Activated T-cell treated with anti-CD3 and anti-CD28 coated beads, Interleukin-2, amount 50 U/mL, for 48 hours (primary cell): ENCODE results near the gene MDM4.

Experiments used
- DNase-seq, 2 experiments: peaks; one replicate each; pipeline ENCODE4 v3.0.0-alpha.2; 2020

Gene MDM4

DNA sequence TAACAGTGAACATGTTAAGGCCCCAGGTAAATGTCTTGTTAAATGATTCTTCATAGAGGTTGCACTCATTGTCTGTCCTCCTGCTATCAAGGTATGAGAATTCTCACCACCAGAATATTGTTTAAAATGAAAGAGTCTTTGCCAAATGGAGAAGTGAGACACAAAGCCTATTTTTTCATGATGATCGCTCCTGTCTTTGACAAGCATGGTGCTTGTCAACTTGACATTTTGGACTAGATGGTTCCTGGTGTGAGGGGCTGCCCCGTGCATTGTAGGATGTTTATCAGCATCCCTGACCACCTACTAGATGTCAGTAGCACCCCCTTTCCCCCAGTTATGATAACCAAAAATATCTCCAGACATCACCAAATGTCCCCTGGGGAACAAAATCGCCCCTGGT lies 65.6 kb downstream of the MDM4 start:
- DNase-seq: no peak

DNA sequence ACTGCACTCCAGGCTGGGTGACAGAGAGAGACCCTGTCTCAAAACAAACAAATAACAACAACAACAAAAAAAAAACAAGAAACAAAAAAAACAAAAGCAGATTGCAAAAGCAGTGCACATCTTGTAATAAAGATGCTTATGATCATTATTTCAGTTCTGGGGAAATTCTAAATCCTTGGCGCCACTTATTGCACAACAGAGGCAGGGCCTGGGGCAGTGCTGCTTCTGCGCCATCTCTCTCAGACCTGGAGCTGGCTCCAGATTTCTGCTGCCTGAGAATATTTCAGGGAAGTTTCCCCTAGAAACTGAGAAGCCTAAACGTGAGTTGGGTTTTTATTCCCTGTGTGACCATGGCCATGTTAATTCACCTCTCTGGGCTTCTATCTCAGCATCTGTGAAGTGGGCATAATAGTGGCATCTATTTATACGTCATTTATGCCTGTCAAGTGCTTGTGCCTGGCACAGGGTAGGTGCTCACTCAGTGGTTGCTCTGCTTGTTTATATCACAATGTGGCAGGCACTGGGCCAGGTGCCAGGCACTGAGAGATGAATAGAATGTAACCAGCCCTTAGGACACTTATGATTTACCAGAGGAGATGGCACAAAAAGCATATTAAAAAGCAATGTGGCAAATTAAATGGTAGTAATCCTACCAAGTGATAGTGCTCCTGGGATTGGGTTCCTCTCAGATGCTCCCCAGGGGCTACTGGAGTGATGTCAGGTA lies 67.9 kb downstream of the MDM4 start:
- DNase-seq: no peak

DNA sequence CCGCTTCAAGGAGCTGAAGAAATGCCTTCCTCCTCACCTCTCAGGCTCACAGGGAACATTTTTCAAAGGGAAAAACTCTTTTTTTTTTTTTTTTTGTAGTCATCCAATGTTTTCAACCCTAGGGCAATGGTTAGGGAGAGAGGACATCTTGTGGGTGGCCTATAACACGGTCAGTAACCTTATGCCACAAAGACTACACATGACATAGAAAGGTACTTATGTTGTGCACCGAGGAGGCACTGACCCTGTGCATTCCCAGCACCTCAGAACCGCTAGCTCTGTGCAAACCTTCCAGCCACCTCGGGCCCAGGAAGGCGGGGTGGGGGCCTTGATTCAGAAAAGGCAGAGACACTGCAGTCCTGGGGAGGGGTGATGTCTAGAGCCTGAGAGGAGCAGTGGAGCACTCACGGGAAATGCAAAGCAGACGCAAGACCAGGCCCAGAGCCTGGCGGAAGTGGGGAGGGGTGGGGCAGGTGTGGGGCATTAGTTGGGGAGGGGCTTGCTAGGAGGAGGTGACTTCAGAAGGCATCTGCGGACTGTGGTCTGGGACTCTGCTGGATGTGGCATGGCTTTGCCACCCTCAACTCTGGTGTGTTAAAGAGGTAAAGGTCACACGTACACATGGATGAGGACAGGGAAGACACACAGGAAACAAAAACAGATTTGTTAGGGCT lies 68.6 kb downstream of the MDM4 start:
- no peak for DNase-seq

DNA sequence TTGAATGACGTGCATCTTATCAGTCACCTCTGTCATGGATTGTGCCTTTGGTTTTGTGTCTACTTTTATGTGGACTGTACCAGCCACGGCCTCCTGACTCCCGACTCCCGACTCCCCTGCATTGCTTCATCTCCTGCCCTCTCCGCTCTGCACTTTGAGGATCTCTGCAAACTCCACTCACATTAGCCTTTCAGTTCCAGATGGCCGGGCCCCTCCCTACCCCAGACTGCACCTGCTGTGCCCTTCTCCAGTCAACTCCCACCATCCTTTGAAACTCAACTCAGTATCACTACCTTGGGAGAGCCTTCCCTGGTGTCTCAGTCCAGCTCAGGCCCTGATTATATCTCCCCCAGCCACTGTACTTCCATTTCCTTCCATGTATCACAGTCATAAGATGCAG lies 71.4 kb downstream of the MDM4 start:
- DNase-seq: no peak

DNA sequence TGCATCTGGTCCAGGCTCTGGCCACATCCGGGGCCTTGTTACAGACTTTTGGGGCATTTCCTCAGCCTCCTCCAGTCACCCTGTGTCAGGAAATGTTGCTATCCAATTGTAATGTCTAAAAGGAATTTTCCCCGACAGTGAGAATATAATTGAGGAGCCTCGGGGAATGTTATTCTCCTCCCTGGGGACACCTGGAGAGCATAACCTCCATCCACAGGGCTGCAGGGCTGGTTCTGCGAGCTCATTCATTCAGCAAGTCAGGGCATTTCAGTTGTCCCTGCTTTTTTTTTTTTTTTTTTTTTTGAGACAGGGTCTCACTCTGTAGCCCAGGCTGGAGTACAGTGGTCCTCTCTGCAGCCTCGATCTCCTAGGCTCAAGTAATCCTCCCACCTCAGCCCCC lies 72.6 kb downstream of the MDM4 start:
- no peak for DNase-seq

DNA sequence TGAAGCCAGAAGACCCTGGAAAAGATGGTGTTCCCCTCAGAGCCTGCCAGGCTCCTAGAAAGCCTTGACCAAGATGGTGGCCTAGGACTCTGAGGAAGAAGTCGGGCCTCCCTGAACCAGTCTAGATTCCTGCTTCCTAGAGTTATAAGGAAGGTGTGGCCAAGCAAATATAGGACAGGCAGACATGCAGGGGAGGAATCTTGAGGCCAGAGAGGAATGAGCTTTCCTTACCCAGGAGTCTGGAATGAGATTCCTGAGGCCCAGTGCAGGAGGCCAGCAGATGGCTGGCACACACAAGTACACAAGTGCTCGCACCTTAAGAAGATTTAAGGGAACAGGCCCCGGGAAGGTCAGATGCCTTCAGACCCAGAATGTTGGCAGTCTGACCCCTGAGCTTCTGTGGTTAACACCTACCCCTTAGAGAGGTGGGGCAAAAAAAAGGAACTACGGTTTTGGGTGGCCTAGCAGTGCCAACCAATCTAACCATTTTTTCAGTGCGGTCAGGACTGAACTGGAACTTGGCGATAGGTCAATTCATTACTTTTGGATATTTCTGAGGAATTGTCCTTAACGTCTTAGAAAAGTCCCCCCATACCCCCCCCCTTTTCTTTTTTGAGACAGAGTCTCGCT lies 73.3 kb downstream of the MDM4 start:
- DNase-seq: no peak

DNA sequence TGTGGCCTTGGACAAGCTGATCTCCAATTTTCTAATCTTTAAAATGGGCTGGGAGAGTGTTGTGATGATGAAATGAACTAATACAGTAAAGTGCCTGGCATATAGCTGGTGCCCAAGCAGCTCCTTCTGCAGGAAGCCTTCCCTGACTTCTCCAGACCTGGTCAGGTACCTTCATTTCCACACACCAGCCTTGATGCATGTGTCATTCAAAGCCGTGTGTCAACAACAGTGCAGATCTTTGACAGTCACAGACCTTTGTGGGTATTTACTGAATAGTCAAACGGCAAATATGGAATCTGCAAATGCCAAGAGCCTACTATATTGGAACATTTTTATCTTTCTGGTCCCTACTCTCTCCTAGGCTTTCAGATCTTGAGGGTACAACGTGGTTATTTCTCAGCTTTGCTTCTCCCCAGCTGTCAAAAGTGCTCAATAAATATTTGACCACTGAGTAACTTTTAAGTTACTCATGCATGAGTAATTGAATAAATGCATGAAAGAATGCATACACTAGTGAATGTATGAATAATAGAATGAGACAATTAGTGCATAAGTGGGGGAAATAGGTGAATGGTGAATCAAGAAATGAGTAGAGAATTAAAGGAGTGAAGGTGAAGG lies 75.4 kb downstream of the MDM4 start:
- no peak for DNase-seq

DNA sequence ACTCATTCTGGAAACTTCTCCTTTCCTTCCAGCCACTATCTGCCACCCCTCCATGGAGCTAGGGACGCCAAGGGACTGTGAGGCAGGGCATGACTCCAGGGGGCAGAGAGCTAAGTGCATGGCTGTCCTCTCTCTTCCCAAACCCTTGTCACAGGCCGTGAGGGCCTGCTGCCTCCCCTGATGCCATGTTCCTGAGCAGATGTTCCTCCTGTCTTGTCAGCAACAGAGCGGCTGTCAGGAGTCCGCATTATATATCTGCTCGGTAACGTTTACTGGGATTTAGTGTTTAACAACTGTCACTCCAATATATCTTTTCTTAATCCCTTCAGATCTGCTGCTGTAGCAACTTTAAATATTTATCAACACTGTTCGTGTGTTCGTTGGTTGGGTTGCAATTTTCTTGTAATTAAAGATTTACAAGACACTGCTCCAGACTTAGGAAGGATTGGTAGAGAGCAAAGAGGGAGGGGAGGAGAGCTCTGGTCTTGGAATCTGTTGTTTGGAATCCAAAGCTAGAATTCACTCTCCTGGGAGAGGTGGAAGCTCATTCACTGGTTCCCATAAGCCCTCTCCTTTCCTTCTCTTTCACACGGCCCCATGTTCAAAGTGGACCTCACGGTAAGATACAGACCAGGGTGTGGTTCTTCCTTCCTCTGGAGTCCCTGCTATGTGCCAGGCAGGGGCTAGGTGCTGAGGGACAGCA lies 76.2 kb downstream of the MDM4 start:
- no peak for DNase-seq

DNA sequence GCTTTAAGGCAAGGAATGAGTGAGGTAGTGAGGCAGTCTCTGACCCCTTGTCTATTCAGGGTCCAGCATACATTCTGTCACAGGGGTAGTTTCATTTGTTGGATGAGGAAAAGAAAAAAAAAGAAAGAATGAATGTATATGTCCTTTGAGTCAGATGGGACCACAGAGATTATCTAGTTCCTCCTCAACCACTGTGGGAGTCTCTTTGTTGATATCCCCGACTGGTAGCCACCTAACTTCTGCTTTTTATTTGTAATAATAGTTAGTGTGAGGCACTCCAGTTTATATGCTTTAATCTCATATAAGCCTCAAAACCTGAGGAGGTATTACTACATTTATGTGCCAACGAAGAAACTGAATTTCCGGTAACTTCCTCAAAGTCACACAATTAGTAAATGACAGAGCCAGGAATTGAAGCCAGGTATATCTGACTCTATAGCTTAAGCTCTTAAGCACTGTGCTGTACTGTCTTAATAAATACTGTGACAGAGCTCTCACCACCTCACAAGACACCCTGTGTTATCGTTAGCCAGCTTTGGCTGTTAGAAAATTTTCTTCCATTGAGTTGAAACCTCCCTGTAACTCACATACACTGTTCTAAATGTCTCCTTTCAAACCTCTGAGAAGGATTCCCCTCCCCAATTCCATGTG lies 82.2 kb downstream of the MDM4 start:
- no peak for DNase-seq

DNA sequence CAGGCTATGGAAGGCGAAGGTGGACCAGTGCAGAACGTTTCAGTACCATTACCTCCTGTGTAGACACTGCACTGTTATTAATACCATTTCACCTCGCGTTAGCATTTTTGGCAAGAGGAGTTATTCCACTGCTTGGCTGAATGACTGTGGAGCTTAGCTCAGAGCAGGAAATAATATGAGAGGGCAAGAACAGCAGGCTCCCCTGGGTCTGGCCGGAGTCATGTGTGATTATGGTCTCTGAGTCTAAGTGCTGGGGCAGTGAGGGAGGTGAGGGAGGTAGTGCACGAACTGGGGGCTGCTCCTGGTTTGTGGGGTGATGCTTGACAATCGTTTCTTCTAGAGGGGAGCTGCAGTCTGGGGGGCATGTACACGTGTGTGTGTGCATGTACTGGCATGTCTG lies 82.9 kb downstream of the MDM4 start:
- DNase-seq: no peak

DNA sequence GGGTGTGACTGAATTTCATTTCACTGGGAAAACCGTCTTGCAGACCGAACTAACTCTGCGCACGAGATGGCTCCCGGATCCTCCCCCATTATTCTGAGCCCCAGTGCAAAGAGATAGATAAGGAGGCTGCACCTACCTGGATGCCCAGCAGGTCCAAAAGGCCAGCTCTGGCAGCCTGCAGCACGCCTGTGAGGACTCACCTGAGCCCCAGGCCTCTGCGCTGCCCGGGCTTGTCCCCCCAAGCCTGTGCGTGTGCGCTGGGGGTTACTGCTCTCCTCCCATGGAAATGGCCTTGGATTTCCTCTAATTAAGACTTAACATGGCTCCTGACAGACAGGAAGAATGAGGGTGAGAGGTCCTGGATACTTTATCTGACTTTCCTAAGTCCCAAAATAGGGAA lies 83.4 kb downstream of the MDM4 start:
- DNase-seq: no peak

DNA sequence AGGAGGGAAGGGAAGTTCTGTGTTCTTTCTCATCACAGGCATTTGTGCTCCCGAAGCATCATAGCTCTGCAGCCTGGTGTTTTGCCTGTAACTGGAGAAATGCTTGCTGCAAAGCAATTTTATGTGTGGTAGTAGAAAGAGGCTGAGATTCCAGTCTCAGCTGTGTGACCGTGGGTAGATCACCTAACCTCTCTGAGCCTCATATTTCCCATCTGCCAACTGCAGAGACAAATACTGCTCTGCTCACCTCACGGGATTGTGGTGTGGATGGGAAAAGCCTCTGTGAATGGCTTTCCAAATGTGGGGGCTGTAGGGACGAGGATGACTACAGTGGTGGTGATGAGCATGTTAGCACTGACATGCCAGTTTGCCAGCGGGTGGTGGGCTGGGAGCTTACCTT lies 84.0 kb downstream of the MDM4 start:
- DNase-seq: no peak

DNA sequence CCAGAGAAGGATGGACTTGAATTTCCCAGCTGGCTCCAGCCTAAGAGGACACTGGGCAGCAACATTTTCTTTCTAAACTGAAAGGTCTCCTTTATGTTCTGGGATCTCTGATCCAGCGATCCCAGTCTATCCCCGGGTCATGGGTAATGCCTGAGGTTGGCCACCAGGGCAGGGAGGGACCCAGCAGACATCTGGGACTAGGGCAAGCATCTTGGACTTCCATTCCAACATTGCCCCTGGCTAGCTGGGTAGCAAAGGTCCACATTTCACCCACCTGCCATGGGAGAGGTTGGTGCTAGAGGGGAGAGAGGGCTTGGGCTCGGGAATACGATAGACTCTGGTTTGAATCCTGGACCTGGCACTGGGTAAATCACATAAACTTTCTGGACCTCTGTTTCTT lies 84.8 kb downstream of the MDM4 start:
- DNase-seq: no peak

DNA sequence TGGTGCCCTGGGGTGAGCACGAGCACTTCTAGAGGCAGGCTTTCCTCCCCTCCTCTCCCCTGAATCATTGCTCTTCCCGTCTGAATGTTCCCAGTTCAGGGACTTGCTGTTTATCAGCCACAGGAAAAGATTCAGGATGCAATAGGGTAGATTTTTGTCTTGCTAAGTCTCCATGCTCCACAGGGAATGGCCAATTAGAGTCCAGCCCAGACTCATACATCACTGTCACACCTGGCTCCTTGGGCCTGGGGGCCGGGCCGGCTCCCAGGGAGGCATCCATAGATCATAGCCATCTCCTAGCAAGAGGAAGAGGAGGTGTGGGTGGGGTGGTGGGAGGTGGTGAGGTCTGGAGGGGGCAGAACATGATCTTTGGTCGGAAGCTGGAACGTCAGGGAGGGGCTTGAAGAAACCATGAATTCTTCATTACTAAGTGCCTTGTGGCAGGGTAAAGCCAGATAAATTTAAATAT lies 85.9 kb downstream of the MDM4 start:
- DNase-seq: no peak

DNA sequence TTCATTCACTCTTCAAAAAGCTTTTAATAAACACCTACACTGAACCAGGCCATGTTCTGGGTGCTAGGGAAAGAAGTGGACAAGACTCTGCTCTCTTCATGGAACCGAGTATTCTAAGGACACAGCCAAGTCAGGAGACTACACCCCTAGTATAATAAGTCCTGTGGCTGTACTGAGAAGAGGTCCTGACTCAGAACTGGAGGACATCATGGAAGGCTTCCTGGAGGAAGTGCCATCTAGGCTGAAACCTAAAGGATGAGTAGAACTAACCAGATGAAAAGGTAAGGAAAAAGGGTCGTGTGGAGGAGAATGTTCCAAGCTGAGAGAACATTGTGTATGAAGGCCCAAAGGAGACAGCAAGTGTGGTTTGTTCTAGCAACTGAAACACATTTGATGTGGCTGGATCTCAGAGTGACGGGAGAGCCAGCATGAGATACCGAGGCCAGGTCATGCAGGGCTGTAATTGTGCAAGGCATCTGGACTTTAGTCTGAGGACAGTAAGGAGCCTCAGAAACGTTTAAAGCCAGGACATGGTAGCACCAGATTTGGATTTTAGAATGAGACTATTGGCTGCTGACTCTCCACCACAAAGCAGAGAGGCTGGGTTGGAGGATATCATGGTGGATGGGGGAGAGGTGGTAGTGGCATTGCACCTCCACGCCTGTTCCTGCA lies 86.8 kb downstream of the MDM4 start:
- DNase-seq: no peak

DNA sequence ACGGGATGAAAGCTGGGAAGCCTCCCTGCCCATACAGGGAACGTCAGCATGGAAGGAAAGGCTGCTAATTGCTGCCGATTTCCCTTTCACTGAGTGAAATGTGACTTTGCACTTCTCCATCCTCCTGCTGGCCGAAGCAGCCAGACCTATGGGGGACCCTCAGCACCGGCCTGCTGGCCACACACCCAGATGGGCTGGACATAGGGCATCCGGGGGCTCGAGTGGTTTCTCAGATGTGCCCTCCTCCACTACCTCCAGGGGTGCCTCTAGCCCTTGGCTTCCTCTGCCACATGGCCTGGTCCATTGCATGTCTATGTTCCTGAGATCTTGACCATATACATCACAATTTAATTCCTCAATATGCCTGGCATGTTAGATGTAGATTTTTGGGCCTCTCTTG lies 89.6 kb downstream of the MDM4 start:
- DNase-seq: no peak
